Measurements from ENCODE around the gene ACOT13. TPM values are rescaled to one million over a fixed set of nuclear protein-coding genes. Genes with fewer than 3 reads are reported as not detected.

The ACOT13 gene
- total RNA-seq, 2 donors from 2014 or later = 36.2 to 43.1 TPM

DNA sequence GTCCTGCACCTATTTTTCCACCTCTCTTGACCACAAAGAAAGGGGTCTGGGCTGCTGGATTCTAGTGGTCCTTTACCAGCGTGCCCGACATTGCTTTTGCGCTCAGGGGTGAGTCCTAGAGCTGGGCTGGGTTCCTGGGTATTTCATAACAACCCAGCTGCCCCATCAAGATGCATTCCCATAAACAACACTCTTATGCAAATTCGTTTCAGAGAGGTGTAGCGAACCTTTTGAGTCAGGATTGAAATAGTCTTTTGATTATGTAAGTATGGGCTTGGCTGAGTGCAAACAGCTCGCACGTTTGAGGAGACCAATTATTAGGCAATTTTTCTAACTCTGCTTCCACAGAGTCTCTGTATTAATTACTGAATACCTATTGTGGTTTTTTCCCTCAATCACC is 13.7 kb downstream of the ACOT13 start:
- H3K36me3 ChIP-seq (ENCODE audit: control insufficient read depth, insufficient read depth, low read length) = no peaks in the 10 kb centered on the region
- H3K9me3 ChIP-seq (ENCODE audit: control insufficient read depth, low read length) = peaks cover 8% of the 10 kb centered on the region
- Mint-ChIP-seq H3K27me3 (ENCODE audit: insufficient read depth) (peaks cover 3% of the 10 kb centered on the region), H3K9me3 (peaks cover 37% of the 10 kb centered on the region), H3K27ac (no peak overlapping the region), H3K36me3 (ENCODE audit: low read depth) (peaks cover 40% of the 10 kb centered on the region), H3K4me1 (peaks cover 19% of the 10 kb centered on the region), H3K4me3 (no peak overlapping the region)
- H3K9ac ChIP-seq (ENCODE audit: extremely low read depth, low read length, poor library complexity, severe bottlenecking) = no peak overlapping the region
- H3K4me1 ChIP-seq (ENCODE audit: control insufficient read depth, insufficient read depth, low read length) = peaks cover 4% of the 10 kb centered on the region
- no peaks in the 10 kb centered on the region for H3K27me3 ChIP-seq (ENCODE audit: control insufficient read depth, insufficient read depth, low read length, poor library complexity, severe bottlenecking)
- no peak for DNase-seq
- 92 to 94% methylated on average over 3 to 7 of the region's 7 CpGs for WGBS, 2 experiments (ENCODE audit: insufficient coverage in 1 of 2, insufficient read length in 1 of 2)
- TF ChIP-seq, protein P1, sequence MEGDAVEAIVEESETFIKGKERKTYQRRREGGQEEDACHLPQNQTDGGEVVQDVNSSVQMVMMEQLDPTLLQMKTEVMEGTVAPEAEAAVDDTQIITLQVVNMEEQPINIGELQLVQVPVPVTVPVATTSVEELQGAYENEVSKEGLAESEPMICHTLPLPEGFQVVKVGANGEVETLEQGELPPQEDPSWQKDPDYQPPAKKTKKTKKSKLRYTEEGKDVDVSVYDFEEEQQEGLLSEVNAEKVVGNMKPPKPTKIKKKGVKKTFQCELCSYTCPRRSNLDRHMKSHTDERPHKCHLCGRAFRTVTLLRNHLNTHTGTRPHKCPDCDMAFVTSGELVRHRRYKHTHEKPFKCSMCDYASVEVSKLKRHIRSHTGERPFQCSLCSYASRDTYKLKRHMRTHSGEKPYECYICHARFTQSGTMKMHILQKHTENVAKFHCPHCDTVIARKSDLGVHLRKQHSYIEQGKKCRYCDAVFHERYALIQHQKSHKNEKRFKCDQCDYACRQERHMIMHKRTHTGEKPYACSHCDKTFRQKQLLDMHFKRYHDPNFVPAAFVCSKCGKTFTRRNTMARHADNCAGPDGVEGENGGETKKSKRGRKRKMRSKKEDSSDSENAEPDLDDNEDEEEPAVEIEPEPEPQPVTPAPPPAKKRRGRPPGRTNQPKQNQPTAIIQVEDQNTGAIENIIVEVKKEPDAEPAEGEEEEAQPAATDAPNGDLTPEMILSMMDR (conservative IDR thresholded peaks at IDR 0.05) = no peak
- H3K4me3 ChIP-seq (ENCODE audit: low read length) = no peak overlapping the region
- H3K27ac ChIP-seq (ENCODE audit: low read depth, low read length) = no peak overlapping the region

DNA sequence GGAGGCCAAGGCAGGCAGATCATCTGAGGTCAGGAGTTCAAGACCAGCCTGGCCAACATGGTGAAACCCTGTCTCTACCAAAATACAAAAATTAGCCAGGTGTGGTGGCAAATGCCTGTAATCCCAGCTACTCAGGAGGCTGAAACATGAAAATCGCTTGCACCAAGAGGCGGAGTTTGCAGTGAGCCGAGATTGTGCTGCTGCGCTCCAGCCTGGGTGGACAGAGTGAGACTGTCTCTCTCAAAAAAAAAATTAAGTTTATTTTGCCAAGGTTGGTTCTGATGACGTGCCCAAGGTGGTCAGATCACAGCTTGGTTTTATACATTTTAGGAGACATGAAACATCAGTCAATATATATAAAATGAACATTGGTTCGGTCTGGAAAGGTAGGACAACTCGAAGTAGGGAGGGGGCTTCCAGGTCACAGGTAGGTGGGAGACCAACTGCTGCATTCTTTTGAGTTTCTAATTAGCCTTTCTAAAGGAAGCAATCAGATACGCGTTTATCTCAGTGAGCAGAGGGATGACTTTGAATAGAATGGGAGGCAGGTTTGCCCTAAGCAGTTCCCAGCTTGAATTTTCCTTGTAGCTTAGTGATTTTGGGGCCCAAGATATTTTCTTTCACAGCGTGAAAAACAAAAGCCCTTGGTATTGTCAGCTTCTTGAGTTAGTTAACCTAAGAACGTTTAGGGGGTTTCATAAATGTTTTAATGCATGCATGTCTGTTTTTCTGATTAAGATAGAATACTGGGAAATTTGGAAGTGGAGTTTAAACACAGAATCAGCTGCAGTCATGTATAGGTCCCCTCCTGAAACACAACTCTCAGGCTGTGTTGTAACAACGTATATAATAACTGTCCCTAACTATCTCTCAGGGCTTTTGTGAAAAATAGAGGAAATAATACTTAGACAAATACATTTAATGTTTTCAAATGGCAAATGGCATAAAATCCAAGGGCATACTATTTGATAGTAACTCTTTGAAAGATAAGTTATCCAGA is 16.7 kb downstream of the ACOT13 start:
- peak overlapping the region; percentile 34 for H3K27ac ChIP-seq (ENCODE audit: low read depth, low read length)
- H3K27ac Mint-ChIP-seq = peak overlapping the region; percentile 82
- peaks cover 8% of the 10 kb centered on the region for H3K9me3 ChIP-seq (ENCODE audit: control insufficient read depth, low read length)
- WGBS, 2 experiments (ENCODE audit: insufficient coverage in 1 of 2, insufficient read length in 1 of 2) = 50 to 59% methylated on average over 6 to 9 of the region's 12 CpGs
- no peak overlapping the region for H3K9ac ChIP-seq (ENCODE audit: extremely low read depth, low read length, poor library complexity, severe bottlenecking)
- peak; percentile 54 for DNase-seq
- no peaks in the 10 kb centered on the region for H3K36me3 ChIP-seq (ENCODE audit: control insufficient read depth, insufficient read depth, low read length)
- peaks cover 19% of the 10 kb centered on the region for H3K4me1 Mint-ChIP-seq
- peaks cover 23% of the 10 kb centered on the region for H3K9me3 Mint-ChIP-seq
- H3K36me3 Mint-ChIP-seq (ENCODE audit: low read depth) = peaks cover 40% of the 10 kb centered on the region
- peak overlapping the region; percentile 35 for H3K4me3 ChIP-seq (ENCODE audit: low read length)
- H3K4me1 ChIP-seq (ENCODE audit: control insufficient read depth, insufficient read depth, low read length) = peaks cover 4% of the 10 kb centered on the region
- H3K27me3 ChIP-seq (ENCODE audit: control insufficient read depth, insufficient read depth, low read length, poor library complexity, severe bottlenecking) = no peaks in the 10 kb centered on the region
- no peak overlapping the region for H3K4me3 Mint-ChIP-seq
- TF ChIP-seq, protein P1 (conservative IDR thresholded peaks at IDR 0.05) = no peak
- H3K27me3 Mint-ChIP-seq (ENCODE audit: insufficient read depth) = peaks cover 3% of the 10 kb centered on the region

DNA sequence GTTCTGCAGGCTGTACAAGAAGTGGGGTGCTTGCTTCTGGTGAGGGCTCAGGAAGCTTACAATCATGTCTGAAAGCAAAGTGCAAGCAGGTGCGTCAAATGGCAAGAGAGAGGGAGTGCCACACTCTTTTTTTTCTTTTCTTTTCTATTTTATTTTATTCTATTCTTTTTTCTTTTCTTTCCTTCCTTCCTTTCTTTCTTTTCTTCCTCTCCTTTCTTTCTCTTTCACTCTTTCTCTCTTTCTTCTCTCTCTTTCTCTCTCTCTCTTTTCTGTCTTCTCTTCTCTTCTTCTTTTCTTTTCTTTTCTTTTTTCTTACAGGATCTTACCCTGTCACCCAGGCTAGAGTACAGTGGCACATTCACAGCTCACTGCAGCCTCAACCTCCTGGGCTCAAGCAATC is 19.5 kb downstream of the ACOT13 start:
- no peak overlapping the region for H3K4me3 Mint-ChIP-seq

More for the DNA sequence above, 19.5 kb downstream of the ACOT13 start:
- no peak overlapping the region for H3K4me3 ChIP-seq (ENCODE audit: low read length)
- peaks cover 8% of the 10 kb centered on the region for H3K9me3 ChIP-seq (ENCODE audit: control insufficient read depth, low read length)
- H3K36me3 ChIP-seq (ENCODE audit: control insufficient read depth, insufficient read depth, low read length) = no peaks in the 10 kb centered on the region
- no peak overlapping the region for H3K9ac ChIP-seq (ENCODE audit: extremely low read depth, low read length, poor library complexity, severe bottlenecking)
- Mint-ChIP-seq H3K4me1 (peaks cover 27% of the 10 kb centered on the region), H3K27me3 (ENCODE audit: insufficient read depth) (peaks cover 3% of the 10 kb centered on the region), H3K27ac (no peak overlapping the region), H3K36me3 (ENCODE audit: low read depth) (peaks cover 31% of the 10 kb centered on the region), H3K9me3 (peaks cover 15% of the 10 kb centered on the region)
- TF ChIP-seq, protein P1 (conservative IDR thresholded peaks at IDR 0.05) = no peak
- DNase-seq = no peak
- H3K27me3 ChIP-seq (ENCODE audit: control insufficient read depth, insufficient read depth, low read length, poor library complexity, severe bottlenecking) = no peaks in the 10 kb centered on the region
- WGBS, 2 experiments (ENCODE audit: insufficient coverage in 1 of 2, insufficient read length in 1 of 2) = 84 to 100% methylated on average over 1 of the region's 1 CpG
- H3K4me1 ChIP-seq (ENCODE audit: control insufficient read depth, insufficient read depth, low read length) = peaks cover 8% of the 10 kb centered on the region
- no peak overlapping the region for H3K27ac ChIP-seq (ENCODE audit: low read depth, low read length)

Measured in endodermal cell (in vitro differentiated cells).